ENCODE measurements around the gene OBI1.

The OBI1 gene

GRCh38 chr13:78572459-78572858, 86.5 kb downstream of the OBI1 start:
- no peak for DNase-seq

- no peak for DNase-seq
Measured at GRCh38 chr13:78569029-78569428, 89.9 kb downstream of the OBI1 start.

- DNase-seq: no peak
Measured at GRCh38 chr13:78566631-78567030, 92.3 kb downstream of the OBI1 start.
